Stimulated activated naive CD8-positive, alpha-beta T cell treated with anti-CD3 and anti-CD28 coated beads, Interleukin-15, Interleukin-2, amounts not matched to agents 100 U/mL and 50 U/mL, for 24 hours (primary cell): ENCODE data around the gene SNAPC2.
"Not testable (repeated sequence)": the region's sequence is repeated elsewhere in the genome, so short reads cannot be mapped to it uniquely, and the experiment has no call there.

ENCODE experiments used
- ATAC-seq: fragments of 150-1000 bp; cut with Tn5 transposase; one replicate; pipeline ENCODE4 v1.10.0; 2021
- DNase-seq: peaks from one replicate; pipeline ENCODE4 v3.0.0; 2021

Gene SNAPC2

DNA sequence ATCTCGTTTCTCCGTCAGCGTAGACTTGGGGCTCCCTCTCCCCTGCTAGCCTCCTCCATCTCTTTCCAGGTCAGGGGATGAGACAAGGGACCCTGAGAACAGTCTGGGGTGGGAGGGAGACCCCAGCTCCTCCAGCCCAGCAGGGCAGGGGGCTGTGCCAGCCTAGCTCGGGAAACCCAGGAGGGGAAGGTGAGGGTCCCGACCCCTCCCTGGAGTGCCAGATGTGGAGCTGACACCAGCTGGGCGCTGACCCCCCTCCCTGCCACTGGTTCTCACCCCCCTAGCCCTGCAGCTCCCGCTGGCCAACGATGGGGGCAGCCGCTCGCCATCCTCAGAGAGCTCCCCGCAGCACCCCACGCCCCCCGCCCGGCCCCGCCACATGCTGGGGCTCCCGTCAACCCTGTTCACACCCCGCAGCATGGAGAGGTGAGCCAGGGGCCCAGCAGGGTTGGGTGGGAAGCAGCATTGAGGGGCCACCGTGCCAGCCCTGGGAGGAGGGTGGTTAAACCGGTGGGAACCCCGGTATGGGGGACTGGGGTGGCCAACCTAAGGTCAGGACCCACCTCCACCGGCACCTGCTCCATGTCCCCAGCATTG lies 10.6 kb upstream of the SNAPC2 start:
- ATAC-seq (no peak), DNase-seq (no peak)

DNA sequence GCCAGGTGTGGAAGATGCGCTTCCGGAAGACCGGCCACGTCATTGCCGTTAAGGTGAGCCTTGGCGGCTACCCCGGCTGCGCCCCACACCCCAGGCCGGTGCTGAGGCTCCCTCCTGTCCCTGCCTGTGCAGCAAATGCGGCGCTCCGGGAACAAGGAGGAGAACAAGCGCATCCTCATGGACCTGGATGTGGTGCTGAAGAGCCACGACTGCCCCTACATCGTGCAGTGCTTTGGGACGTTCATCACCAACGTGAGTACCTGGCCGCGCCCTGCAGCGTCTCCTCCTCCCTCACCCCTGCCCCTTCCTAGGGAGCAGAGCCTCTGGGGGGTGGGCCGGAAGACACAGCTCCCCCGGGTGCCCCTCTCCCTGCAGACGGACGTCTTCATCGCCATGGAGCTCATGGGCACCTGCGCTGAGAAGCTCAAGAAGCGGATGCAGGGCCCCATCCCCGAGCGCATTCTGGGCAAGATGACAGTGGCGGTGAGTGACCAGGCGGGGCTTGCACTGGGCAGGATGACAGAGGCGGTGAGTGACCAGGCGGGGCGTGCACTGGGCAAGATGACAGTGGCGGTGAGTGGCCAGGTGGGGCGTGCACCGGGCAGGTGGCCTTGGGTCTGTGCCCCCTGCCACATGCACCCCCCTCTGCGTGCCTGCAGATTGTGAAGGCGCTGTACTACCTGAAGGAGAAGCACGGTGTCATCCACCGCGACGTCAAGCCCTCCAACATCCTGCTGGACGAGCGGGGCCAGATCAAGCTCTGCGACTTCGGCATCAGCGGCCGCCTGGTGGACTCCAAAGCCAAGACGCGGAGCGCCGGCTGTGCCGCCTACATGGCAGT lies 9.6 kb upstream of the SNAPC2 start:
- ATAC-seq (no peak), DNase-seq (no peak)

DNA sequence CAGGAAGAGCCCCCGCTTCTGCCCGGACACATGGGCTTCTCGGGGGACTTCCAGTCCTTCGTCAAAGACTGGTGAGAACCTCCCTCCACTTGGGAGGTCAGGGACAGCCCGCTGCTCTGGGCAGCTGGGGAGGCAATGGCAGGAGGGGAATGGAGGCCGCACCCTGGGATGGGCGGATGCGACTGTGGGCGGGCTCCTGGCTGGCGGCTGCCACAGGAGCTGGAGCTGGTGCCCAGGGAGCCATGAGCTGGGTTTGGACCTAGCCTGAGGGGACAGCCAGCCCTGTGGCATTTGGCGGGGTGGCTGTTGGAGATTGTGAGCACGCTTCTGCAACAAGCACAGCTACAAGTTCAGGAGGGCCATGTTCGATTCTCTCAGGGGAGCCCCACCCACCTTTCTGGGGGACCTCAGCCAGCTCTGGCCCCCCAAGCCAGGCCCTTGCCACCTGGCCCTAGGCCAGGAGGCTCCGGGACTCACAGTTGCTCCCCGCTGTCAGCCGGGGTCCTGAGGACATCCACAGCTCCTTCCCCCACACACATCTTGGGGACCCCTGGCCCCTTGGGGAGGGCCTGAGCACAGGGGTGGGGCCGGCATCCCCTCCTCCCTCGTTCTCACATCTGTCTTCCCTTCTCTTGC lies 8.5 kb upstream of the SNAPC2 start:
- ATAC-seq (no peak), DNase-seq (no peak)

- no peak for DNase-seq
- no peak for ATAC-seq
Measured at GRCh38 chr19:7912144-7912696, 7.9 kb upstream of the SNAPC2 start.

DNA sequence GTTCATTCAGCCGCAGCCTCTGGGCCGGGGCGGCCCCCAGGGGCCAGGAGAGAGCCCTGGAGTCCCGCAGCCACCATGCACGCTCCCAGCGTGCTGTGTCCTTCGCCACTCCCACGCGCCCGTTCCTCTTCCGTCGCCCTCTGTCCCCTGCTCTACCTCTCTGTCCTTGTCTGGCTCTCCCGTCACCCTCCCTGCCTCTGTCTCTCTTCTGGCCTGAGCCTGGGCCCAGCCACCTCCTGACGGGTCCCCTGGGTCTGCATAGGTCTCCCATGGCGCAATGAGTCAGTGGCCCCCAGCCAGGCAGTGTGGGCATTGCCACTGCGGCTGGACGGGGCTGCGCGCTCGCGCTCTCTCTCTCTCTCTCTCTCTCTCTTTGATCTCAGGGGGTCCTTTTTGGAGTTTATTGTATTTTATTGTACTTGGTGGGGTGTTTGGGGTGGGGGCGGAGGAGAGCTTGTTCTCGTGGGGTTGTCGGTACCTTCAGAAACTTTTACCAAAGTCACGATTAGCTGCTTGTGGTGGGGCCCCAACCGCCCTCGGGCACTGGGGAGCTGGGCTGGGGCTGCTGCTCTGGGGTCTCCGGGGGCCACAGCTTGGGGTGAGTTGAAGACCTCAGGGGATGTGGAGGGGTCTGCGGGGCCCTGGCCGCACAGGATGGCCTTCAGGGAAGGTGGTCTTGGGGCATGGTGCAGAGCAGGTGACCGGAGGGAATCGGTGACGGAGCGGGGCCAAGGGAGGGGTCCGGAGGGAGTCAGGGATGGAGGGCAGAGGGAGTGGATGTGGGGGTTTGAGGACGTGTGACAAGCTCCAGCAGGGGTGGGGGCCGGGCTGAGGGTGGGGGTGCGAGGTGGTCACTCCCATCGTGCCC lies 7.2 kb upstream of the SNAPC2 start:
- DNase-seq (no peak), ATAC-seq (no peak)

- no peak for ATAC-seq
- no peak for DNase-seq
Measured at GRCh38 chr19:7913652-7914051, 6.5 kb upstream of the SNAPC2 start.

- no peak for ATAC-seq
- DNase-seq, result no peak
Measured at GRCh38 chr19:7914099-7914498, 6.0 kb upstream of the SNAPC2 start.

GRCh38 chr19:7914598-7915045 lies 5.5 kb upstream of the SNAPC2 start, which contains the start of gene TGFBR3L:
TSS of gene TGFBR3L (plus strand) at chr19:7914830.
- ATAC-seq (no peak), DNase-seq (no peak)

- no peak for ATAC-seq
- no peak for DNase-seq
Measured at GRCh38 chr19:7915250-7916102, 4.7 kb upstream of the SNAPC2 start.

DNA sequence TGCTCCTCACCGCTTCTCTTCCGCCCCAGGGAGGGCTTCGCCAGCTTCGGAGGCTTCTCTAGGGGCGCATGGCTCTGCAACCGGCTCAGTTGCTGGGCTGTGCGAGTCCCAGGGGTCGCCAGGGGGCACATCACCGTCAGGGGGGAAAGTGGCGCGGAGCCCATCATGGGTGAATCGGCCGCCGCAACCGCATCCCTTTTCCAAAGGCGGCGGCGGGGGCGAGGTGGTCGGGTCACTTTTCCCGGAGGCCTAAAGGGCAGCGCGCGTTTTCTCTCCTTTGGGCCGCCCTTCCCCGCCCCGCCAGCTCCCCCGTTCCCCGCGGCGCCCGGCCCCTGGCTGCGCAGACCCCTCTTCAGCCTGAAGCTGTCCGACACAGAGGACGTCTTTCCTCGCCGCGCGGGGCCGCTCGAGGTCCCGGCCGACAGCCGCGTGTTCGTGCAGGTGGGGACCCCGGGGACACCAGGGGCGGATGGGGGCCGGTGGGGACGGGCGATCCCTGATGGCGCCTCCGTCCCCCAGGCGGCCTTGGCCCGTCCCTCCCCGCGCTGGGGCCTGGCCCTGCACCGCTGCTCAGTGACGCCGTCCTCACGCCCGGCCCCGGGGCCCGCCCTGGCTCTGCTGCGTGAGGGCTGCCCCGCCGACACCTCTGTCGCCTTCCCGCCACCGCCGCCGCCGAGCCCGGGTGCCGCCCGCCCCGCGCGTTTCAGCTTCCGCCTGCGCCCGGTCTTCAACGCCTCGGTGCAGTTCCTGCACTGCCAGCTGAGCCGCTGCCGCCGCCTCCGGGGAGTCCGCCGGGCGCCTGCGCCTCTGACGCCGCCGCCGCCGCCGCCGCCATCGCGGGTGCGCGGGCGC lies 3.8 kb upstream of the SNAPC2 start:
- ATAC-seq (peak; percentile 2), DNase-seq (peak; percentile 73)

DNA sequence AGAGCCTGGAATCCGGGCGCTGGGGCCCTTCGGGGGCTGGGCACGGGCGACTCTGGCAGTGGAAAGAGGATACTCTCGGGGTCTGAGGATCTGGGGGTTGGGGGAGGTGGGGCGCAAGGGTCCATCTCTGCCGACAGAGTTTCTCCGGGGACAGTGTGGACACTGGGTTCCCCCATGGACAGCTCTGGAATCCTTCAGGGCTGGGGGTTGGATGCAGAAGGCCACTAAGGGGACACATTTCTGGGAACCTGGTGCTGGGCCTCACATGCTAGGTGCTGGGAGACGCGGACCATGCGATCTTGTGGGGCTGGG lies 3.2 kb upstream of the SNAPC2 start:
- DNase-seq (no peak), ATAC-seq (no peak)

GRCh38 chr19:7917267-7918061 lies 2.7 kb upstream of the SNAPC2 start:
- DNase-seq (peak; percentile 68), ATAC-seq (peak; percentile 21)

DNA sequence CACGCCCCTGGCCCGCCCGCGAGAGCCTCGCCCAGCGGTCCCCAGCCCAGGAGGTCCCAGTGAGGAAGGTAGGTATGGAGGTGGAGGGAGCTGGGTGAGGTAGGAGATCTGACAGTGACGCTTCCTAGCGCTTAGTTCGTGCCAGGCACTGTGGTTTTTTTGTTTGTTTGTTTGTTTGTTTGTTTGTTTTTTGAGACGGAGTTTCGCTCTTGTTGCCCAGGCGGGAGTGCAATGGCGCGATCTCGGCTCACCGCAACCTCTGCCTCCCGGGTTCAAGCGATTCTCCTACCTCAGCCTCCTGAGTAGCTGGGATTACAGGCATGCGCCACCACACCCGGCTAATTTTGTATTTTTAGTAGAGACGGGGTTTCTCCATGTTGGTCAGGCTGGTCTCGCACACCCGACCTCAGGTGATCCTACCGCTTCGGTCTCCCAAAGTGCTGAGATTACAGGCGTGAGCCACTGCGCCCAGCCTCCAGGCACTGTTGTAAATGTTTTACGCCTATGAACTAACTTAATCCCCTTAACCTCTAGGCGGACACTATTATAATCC lies 2.0 kb upstream of the SNAPC2 start:
- DNase-seq, result not testable (repeated sequence)

GRCh38 chr19:7918615-7919421 lies 1.3 kb upstream of the SNAPC2 start:
- DNase-seq (no peak), ATAC-seq (no peak)

More for the DNA sequence above, 2.0 kb upstream of the SNAPC2 start:
- not testable (repeated sequence) for ATAC-seq

DNA sequence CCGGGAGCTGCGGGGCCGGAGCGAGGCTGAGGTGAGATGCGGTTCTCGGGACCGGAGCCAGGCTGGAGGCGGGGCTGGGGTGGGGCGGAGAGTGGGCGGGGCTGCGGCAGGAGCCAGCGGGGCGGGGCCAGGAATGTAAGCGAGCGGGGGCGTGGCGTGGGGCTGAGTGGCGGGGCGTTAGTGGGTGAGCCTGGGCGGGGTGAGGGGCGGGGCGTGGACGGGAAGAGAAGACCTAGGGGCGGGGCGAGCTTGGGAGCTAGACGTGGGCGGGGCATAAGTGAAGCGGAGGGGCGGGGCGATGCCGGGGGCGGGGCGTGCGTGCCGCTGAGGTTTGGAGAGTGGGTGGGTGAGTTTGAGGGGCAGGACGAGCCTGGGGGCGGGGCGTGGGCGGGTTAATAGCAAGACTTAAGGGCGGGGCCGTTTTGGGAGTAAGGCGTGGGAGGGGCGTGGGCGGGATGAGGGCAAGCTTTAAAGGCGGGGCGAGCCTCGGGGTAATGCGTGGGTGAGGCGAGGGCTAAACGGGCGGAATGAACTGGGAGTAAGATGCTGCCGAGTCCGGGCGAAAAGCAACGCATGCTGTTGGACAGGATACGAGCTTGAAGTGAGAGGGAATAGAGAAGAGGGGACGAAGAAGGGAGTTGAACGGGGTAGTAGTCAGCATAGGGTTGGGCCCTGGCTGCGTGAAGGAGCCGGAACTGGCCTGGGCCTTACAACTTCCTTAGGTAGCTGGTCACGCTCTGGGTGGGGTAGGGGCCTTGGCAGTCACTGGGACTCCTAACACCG lies 572 bp downstream of the SNAPC2 start:
- DNase-seq (peak; percentile 100), ATAC-seq (peak; percentile 57)

DNA sequence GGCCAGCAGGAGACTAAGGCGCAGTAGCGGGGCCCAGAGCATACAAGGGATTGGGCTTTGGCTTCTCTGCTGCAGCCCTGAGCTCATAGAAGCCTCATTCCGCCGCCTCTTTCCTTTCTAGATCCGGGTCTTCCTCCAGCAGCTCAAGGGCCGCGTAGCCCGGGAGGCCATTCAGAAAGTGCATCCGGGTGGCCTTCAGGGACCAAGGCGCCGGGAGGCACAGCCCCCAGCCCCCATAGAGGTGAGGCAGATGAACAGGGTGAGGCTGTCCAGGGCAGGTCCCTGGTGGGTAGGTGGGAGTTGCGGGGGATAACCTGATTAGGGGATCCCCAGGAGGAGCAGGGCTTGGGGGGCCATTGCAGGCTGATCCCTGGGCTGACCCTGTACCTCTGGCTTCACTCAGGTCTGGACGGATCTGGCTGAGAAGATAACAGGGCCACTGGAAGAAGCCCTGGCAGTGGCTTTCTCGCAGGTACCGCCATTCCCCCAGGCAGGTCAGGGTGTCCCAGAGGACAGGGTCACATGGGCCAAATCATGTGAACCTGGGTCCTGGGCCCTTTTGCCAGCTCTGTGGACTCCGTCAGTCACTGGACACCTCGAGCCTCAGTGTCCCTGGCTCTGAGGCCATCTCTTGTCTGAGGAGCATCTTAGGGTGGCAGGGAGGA lies 1.3 kb downstream of the SNAPC2 start:
- ATAC-seq (no peak), DNase-seq (no peak)
